GM21423 (cell line): ENCODE results near the gene ERC2.
"Not testable (repeated sequence)": the region's sequence is repeated elsewhere in the genome, so short reads cannot be mapped to it uniquely, and the experiment has no call there.

Source experiments
- ATAC-seq: cut with Tn5 transposase; IDR thresholded peaks from one replicate; pipeline ENCODE4 v1.9.1; 2021; ENCODE audit warnings: mild to moderate bottlenecking, moderate library complexity; ENCODE audit not compliant: unreplicated experiment

Gene ERC2

DNA sequence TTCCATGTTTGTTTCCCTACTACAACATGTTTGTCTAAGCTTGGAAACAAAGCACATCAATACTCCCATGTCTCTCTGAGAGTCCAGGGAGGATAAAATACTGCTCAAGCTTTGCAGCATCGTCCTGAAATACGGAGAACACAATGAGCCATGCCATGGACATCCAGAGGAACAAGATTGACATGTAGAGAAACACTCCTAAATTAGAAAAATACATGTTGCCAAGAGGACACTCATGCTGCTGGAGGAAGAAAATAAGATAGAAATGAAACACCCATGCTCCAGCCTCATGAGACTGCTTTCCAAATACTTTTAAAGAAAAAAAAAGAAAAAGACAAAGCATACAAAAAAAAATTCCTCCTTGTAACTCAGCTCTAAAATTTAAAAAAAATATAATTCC is 387.0 kb downstream of the ERC2 start:
- no peak for ATAC-seq

DNA sequence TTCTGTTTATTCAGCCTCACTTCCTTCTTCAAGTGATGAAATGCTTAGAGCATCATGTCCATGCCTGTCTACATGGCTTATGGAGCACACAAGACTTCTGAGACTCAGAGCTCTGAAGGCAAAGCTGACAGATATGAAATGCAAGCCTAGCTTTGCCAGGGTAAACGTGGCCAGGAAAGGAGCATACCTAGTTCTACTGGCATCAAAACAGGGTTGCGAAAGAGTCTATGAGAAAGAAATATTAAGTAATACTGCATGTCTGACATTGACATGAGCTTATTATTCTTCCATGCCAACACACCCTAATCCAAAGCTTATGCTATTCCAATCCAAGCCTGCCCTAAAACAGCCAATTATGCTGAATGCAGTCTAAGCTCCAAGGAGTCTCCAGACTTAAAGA is 391.5 kb downstream of the ERC2 start:
- ATAC-seq, result no peak

DNA sequence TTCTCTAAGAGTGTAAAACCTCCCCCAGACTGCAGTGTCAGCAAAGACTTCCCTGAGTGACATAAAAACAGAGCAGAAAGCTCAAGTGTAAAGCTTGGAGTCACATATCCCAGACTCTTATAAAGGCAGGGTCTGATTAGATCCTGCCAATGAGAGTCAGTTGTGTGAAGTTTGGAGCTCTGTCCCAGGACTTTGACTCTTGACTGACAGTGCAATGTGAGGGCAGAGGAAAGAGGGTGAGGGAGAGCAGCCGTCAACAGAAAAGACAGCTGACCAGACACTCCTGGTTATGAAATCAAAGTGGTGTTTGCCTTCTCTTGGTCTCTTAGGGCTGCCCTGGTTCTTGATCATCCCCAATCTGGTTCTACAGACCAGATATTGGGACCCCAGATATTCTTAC is 393.2 kb downstream of the ERC2 start:
- ATAC-seq, result no peak

DNA sequence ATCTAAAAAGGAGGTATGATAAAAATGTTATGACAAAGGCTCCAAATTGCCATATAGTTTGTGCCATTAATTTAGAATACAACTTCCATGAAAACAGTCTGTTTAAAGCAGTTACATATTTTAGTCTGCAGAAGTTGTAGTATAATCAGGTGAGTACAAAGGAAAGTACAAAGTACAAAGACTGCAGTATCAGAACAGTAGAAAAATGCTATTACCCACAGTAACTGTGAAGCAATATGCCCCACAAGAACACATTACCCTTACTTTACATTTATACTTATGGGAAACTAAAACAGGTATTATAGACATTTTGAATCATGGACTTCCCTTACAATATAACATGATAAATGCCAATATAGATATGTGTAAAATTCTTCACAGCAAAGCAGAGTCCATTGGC is 398.5 kb downstream of the ERC2 start:
- no peak for ATAC-seq

DNA sequence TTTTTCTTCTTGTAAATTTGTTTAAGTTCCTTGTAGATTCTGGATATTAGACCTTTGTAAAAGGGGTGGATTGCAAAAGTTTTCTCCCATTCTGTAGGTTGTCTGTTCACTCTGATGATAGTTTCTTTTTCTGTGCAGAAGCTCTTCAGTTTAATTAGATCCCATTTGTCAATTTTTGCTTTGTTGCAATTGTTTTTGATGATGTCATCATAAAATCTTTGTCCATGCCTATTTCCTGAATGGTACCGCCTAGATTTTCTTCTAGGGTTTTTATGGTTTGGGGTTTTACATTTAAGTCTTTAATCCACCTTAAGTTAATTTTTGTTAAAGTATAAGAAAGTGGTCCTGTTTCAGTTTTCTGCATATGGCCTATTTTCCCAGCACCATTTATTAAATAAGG is 401.9 kb downstream of the ERC2 start:
- not testable (repeated sequence) for ATAC-seq

DNA sequence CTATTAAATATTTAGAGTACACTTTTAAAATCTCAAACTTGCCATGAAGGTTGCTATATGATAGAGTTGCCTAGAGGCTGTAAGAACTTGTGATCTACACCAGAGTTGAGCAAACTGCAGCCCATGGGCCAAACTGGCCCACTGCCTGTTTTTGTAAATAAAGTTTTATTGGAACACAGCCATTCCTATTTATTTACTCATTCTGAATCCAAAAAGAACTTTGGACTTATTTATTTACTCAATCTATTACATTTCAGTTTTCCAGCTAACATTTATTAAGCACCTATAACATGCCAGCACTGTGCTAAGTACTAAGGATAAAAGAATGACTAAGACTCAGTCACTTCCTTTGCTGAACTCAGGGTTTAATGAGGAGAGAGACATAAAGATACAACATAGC is 403.6 kb downstream of the ERC2 start:
- ATAC-seq, result no peak

DNA sequence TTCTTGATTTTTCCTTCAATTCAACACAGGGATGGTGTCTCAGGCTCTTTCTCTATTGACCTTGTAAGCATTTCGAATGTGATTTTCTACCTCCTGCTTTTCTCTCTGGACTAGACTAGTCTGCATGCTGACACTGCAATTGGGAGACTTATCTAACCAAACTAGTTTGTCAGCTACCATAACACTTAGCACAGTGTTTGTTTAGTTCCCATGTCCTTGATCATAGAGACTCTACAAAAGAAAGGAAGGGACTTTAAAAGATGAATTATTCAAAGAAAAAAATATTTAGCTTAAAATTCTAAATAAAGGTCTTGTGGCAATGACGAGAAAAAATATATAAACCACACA is 407.0 kb downstream of the ERC2 start:
- no peak for ATAC-seq

DNA sequence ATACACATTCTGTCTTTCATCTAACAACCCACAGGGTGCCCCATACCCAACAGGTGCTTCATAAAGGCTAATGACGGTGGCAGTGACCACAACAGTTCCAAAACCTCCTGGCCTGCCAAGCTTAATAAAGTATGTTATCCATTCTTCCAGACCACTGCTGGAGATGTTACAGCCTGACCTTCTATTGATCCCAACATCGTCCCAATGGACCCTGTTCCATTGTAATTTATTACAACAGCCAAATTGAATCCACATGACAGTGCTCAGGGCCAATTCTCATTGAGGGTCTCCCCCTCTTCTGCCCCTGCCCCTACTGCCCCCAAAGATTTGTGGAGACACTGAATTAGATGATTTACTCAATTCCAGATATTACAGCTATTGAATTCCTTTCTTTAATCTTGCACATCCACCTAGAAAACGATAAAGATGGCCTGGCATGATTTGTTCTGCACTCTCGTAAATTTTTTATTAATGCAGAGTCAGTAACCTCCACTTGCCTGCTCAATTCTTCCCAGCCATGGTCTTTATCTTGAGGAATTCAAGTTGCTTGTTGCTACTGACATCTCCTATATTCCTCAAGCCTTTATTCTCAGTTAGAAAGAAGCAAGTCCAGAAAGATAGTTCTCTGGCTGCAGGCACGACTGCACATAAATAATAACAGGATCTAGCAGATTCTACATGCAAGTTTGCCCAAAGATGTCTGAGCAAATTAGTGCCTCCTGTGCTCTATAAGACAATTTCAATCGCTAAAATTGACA is 407.6 kb downstream of the ERC2 start:
- ATAC-seq, result no peak

DNA sequence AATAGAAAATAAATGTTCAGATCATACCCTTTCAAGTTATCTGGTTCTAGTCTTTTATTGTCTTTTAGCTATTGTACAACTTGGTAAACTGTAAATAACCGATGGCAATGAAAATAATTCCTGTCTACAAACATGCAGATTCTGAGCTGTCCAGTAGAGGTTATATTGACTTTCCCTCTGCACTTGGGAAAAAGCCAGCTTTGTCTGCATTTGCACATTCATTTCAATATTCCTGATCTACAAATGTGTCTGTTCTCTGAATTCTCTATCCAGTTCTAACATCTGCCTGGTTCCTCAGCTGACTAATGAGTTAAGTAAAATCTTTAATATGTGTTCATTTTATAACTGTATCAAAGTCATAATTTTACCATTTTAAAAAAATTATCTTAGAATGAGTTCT is 408.5 kb downstream of the ERC2 start:
- ATAC-seq, result no peak

DNA sequence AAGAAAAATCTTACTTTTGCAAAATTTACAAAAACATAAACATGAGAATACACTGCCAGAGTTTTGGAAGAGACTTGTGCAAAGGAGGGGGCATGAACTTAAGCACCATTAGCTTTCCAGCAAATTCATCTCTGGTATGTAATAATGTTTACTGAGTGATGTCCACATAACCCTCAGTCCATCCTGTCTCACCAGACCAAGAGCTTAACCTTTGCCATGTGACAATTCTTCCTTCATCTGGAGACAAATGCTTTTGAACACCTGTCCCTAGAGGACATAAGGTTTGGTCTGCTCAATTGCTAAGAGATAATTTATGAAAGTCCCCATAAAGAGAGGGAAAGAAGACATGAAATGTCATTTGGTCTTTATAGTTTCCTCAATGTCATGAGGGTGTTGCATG is 412.3 kb downstream of the ERC2 start:
- no peak for ATAC-seq

DNA sequence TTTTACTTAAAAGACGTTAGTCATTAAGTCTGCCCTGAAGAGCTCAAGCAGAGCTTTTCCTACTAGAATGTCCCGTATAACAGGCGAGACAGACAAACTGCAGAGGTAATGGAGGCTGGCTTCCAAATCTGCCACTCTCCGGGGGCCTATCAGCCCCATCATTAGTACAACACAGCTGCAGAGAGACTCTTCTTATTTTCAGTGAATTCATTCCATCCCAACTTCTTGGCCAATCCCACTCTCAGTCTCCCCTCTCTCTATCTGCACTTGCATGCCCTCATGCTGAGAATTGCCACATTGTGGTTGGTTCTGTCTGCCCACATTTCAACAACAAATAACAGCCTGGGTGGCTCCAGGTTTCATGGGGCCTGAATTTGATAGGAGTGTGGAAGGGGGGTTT is 412.7 kb downstream of the ERC2 start:
- ATAC-seq, result no peak

DNA sequence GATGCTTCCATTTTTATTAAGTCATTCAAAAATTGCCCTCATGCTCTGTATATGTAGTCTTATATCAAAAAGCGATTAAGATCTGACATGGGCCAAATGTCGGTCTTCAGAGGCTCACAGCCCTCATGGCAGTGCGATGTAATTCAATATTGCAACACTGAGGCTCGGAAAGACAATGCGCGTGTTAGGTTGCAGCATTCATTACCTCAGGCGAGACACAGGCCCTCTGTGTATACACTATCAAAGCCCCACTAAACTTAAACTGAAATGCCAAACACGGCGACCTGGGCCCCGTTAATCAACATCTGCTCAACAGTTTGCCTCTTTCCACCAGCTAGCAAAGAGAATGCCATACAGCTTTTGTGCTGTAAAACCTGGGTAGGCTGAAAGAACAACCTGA is 413.4 kb downstream of the ERC2 start:
- no peak for ATAC-seq

DNA sequence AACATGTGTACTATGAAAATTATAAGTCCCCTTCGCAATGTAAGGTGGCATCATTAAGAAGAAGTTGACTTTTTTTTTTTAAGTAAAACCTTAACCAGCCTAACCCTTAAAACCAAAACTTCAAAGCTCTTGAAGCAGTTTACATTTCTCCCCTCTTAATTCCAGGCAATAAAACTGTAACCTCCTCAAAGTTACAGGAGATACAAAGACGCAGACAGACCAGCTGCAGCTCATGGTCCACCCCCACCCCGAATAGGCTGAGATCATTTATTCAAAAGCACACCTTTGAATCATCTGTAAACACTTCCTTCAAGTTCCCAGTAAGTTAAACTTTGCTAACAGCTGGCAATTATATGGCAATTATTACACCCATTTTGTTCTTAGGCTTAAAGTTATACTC is 414.5 kb downstream of the ERC2 start:
- no peak for ATAC-seq

DNA sequence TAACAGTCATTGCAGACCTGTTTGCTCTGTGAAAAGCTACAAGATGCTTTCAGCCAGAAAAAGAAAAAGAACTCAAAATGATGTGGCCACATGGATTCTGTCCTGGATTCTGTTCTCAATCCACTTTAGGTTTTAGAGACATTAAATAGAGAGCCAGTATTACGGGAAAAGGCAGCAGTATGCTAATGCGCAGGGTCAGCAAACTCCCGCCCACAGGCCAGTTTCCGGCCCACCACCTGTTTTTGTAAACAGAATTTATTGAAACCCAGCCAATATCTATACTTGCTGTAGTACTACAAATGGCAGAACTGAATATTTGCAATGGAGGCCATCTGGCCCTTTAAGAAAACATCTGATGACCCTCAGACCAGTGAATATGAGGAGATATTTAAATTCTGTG is 416.1 kb downstream of the ERC2 start:
- no peak for ATAC-seq

DNA sequence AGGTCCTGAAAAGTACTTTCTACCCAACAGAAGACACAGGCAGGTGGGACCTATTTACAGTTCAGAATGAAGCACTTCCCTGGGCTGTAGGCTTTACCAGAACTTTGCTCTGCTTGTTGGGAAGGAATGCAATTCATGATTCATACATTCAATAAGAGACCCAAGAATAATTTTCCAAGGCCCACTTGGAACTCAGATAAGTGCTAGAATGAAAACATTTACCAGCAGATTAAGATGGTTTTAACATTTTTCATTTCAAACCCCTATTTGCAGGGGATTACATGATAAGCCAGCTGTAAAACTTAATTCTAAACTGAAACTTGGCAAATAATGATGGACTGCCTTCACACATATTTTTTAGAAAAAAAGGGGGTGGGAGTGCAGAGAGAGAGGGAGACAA is 417.2 kb downstream of the ERC2 start:
- no peak for ATAC-seq

DNA sequence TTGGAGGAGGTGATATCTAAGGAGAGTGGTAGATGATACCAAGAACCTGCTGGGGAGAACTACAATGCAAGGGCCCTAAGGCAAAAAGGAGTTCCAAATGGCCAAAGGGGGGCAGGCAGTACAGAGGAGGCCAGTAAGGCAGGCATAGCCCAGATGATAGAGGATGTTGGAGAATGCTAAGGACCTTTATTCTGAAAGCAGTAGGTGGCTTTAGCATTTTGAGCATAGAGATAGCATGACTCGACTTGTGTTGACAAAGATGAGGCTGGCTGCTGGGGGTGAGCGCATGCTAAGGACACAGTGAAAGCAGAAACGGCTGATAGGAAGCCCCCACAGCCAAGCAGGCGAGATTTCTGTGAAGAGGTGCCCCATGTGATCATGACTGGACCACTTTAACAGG is 419.3 kb downstream of the ERC2 start:
- no peak for ATAC-seq

DNA sequence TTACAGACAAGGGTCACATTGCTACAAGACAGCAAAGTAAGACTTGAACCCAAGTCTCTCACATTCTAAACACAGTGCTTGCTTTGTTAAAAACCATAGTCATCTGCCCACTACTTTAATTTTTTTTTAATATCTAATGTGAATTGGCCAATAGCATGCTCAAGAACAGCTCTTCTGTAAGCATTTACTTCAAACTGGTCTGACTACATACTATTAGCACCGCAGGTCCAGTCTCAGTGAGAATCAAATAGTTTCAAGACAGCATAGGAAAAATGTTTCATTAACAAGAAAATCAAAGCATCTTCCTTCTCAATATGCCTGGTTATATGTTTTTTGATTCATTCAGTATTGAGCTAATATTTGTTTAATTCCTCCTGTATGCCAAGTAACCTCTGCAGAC is 419.9 kb downstream of the ERC2 start:
- ATAC-seq, result no peak

DNA sequence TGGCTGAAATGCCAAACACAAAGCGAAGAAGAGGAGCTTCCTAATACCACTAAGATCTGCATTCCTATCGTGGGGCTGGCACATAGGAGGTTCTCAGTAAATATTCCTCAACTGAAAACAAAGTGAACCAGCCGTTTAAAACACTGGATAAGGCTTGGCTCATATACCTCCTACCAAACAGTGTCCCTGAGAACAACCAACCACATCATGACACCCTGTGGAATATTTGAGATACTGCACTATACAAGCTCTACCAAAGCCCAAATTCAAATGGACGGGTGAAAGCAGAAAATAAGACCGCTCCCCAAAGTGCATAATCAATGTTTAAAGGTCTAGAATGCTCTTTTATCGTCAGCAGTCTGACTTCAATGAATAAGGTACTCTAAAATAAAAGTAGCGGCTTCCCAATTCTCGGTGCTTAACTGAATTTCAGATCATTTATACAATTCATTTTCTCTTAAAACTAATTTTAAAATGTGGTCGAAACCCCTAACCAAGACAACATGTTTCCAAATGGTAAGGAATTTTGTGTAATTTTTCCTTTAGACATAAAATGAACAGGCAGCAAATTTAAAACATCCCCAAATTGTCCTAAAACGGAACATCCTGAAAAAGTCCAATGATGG is 425.8 kb downstream of the ERC2 start:
- ATAC-seq, result no peak

DNA sequence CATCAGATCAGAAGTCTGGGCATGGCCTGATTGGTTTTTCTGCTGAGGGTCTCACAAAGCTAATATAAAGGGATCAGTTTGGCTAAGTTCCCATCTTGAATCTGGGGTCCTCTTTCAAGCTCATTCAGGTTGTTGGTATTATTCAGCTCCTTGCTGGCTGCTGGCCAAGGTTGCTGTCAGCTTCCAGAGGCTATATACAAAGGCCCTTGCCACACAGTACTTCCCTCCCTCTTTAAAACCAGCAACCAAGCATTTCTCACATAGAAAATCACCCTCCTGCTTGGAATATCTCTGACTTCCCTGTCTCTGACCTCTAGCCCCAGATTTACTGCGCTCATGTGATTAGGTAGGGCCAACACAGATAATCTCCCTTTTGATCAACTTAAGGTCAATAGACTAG is 442.9 kb downstream of the ERC2 start:
- ATAC-seq, result no peak

DNA sequence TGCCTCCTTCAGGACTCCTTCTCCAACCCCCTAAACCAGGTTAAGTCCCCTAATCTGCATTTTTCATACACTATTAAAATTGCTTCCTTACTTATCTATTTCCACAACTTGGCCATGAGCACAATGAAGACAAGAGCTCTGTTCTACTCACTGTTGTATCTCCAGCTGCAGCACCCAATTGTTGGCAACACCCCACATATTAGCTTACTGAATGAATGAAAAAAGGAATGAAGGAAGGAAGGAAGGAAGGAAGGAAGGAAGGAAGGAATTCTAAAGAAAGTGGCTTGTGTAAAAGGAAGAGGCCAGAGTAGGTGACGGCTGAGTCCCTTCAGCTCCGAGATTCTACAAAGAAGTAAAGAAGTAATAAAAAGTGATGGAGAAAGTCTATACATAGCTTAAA is 444.7 kb downstream of the ERC2 start:
- no peak for ATAC-seq

DNA sequence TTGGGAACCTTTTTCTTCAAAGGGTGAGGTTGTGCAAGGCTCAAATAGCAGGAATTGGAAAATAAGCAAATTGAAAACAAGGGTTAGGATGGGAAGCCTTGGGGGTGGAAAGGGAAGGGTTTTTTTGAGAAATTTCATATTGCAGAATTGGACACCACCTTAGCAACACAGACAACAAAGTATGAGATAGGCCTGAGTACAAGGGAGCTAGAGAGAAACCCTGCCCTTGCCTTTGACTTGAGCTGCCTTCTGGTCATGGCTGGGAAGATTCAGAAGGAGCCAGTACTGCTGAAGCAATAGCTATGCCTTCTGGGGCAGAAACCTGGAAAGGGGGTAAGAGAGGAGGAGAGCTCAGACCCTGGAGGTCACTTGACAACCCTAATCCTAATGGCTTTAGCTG is 445.6 kb downstream of the ERC2 start:
- no peak for ATAC-seq

DNA sequence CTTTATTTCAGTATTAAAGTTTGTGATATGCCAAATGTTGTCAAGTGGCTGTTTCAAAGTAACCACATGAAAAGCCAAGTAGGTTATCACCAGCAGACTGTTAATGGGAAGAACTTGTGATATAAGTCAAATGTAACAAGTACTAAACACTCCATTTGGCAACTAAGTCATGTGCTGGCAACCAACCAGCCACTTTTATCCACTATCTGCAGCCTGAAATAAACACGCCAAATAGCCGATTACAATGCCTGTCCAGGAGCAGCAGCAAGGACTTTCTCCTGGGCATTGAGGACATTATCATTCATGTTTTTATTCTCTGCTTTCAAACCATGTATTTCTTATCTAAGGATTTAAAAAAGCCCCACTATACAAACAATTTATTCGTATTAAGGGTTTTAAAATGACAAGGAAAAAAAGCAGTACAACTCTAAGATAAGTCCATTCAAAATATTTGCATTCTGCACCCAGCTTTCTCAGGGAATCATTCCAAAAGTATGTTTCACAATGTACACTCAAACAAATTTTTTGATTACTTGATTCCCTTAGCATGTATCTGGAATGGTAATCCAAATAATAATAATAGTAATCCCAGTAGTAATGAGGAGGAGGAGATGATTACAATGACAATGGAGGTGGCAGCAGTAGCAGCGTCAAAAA is 448.6 kb downstream of the ERC2 start:
- ATAC-seq, result no peak

DNA sequence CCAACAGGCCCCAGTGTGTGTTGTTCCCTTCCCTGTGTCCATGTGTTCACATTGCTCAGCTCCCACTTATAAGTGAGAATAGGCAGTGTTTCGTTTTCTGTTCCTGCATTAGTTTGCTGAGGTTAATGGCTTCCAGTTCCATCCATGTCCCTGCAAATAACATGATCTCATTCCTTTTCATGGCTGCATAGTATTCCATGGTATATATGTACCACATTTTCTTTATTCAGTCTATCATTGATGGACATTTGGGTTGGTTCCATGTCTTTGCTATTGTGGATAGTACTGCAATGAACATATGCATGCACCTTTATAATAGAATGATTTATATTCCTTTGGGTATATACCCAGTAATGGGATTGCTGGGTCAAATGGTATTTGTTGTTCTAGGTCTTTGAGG is 452.9 kb downstream of the ERC2 start:
- ATAC-seq, result not testable (repeated sequence)
